K562 (cell line): ENCODE data around the gene NAA10. TPM values are rescaled to one million over a fixed set of nuclear protein-coding genes. Genes with fewer than 3 reads are reported as not detected.

ENCODE experiments used
- ATAC-seq: fragments of 200-7000 bp; cut with Tn5 transposase; 3 replicates; pipeline ENCODE4 v1.9.1; 2020; ENCODE audit warnings: moderate library complexity
- BruUV-seq: library from RNA; stranded (reverse); fragments of 400-500 nt; replicated peaks from 2 replicates; lab custom pipeline; 2021; lab: Mats Ljungman, UMichigan
- CTCF ChIA-PET: fragments of 300-600 bp; formaldehyde crosslinking; extraction: SDS; loops from one replicate; lab custom pipeline; 2021; ENCODE audit warnings: low intra/inter-chr PET ratio; lab: Yijun Ruan, JAX
- POLR2A ChIA-PET: fragments of 300-600, 350-650 bp; sonication (Branson Sonifier 250); formaldehyde crosslinking; extraction: SDS; loops from one replicate; lab custom pipeline; 2021; ENCODE audit warnings: antibody characterized with exemption, inconsistent platforms; lab: Yijun Ruan, JAX
- DNase-seq, 4 experiments: peaks; one replicate each; pipeline versions ENCODE4 v3.0.0 to v3.0.0-alpha.2; 2011 to 2018; ENCODE audit warnings: low spot score in 3 of 4, mixed read lengths in 3 of 4; ENCODE audit errors: extremely low read depth in 1 of 4
- FAIRE-seq: peaks from 2 replicates; lab custom pipeline; 2011; peaks lifted over from hg19 to GRCh38; lab: Jason Lieb, UNC
- H2AFZ ChIP-seq: 2 replicates; pipeline ENCODE4 v1.6.0; 2011; ENCODE audit warnings: low read depth, low read length, control low read depth, inconsistent platforms
- H3K27ac ChIP-seq: fragments of 200-600 bp; 3 replicates; pipeline ENCODE4 v1.8.0; 2011; ENCODE audit warnings: low read depth, mild to moderate bottlenecking, control low read depth, inconsistent platforms, low read length, moderate library complexity, mixed read lengths; ENCODE audit errors: extremely low read depth
- H3K27me3 ChIP-seq, 2 experiments: fragments of 300-600 bp in 1 of 2; 2 replicates in 1 of 2; 3 replicates in 1 of 2; pipeline versions ENCODE4 v1.6.0 to v1.8.0; 2011; ENCODE audit warnings: inconsistent platforms in 2 of 2, low read length in 2 of 2, mild to moderate bottlenecking in 1 of 2, mixed read lengths in 1 of 2, moderate library complexity in 1 of 2; ENCODE audit not compliant: control insufficient read depth in 2 of 2, insufficient read depth in 2 of 2
- H3K36me3 ChIP-seq: fragments of 300-600 bp; 3 replicates; pipeline ENCODE4 v1.8.0; 2011; ENCODE audit warnings: mild to moderate bottlenecking, low read length, inconsistent platforms; ENCODE audit not compliant: control insufficient read depth, insufficient read depth
- H3K4me1 ChIP-seq, 2 experiments: fragments of 200-600 bp in 1 of 2; replicated peaks in 1 of 2; 2 replicates in 1 of 2; 3 replicates in 1 of 2; pipeline versions ENCODE4 v1.5.1 to v1.8.0; 2011; ENCODE audit warnings: inconsistent platforms in 2 of 2, low read length in 2 of 2, mild to moderate bottlenecking in 1 of 2, mixed read lengths in 1 of 2, moderate library complexity in 1 of 2; ENCODE audit not compliant: control insufficient read depth in 2 of 2, insufficient read depth in 2 of 2
- H3K4me2 ChIP-seq: 2 replicates; pipeline ENCODE4 v1.6.1; 2011; ENCODE audit warnings: low read length, control low read depth, inconsistent platforms, mixed read lengths; ENCODE audit not compliant: insufficient read depth
- H3K4me3 ChIP-seq: fragments of 200-600 bp; sonication (generic), shearing (Covaris generic); 2 replicates; pipeline ENCODE4 v1.5.1; 2016; ENCODE audit warnings: control low read depth, inconsistent platforms
- H3K79me2 ChIP-seq: fragments of 200-600 bp; 3 replicates; pipeline ENCODE4 v1.8.0; 2011; ENCODE audit warnings: low read length, inconsistent platforms; ENCODE audit not compliant: control insufficient read depth, insufficient read depth
- H3K9ac ChIP-seq, 2 experiments: 2 replicates each; pipeline versions ENCODE4 v1.6.0 to v1.6.1; 2011; ENCODE audit warnings: low read depth in 2 of 2, low read length in 2 of 2, control low read depth in 1 of 2, inconsistent platforms in 1 of 2, mild to moderate bottlenecking in 1 of 2, mixed read lengths in 1 of 2; ENCODE audit not compliant: insufficient read depth in 1 of 2
- H3K9me1 ChIP-seq: one replicate; pipeline ENCODE4 v1.6.0; 2011; ENCODE audit warnings: inconsistent platforms, mild to moderate bottlenecking, low read length, moderate library complexity; ENCODE audit not compliant: control insufficient read depth, insufficient read depth
- H3K9me3 ChIP-seq: replicated peaks from 2 replicates; pipeline ENCODE4 v1.5.1; 2011; ENCODE audit warnings: low read depth, low read length, inconsistent platforms; ENCODE audit not compliant: control insufficient read depth, insufficient read depth
- H4K20me1 ChIP-seq: replicated peaks from 2 replicates; pipeline ENCODE4 v1.6.1; 2011; ENCODE audit warnings: low read length, inconsistent platforms, mixed read lengths; ENCODE audit not compliant: control insufficient read depth, insufficient read depth
- CBFA2T2 ChIP-seq: fragments of 450-650 bp; conservative IDR thresholded peaks from 2 replicates; pipeline ENCODE4 v1.6.1; 2017; ENCODE audit warnings: mild to moderate bottlenecking
- CBFA2T3 ChIP-seq: fragments of 450-650 bp; IDR thresholded peaks from 2 replicates; pipeline ENCODE4 v1.6.1; 2017
- CCNT2 ChIP-seq: IDR thresholded peaks from 2 replicates; pipeline ENCODE4 v1.6.1; 2011; ENCODE audit warnings: borderline replicate concordance, low read depth, mild to moderate bottlenecking, moderate library complexity, mixed read lengths, low read length; ENCODE audit not compliant: insufficient read length; ENCODE audit errors: extremely low read depth
- ELF1 ChIP-seq: fragments of 200-800 bp; sonication (Bioruptor generic); IDR thresholded peaks from 2 replicates; pipeline ENCODE4 v1.6.1; 2016; ENCODE audit warnings: missing genetic modification characterization, missing compliant biosample characterization
- HEY1 ChIP-seq: fragments of 250-450 bp; sonication (Bioruptor Pico); IDR thresholded peaks from 2 replicates; pipeline ENCODE4 v1.5.0; 2020; ENCODE audit warnings: mild to moderate bottlenecking, moderate library complexity, borderline replicate concordance
- PATZ1 ChIP-seq: fragments of 250-450 bp; sonication (Bioruptor Pico); IDR thresholded peaks from 2 replicates; pipeline ENCODE4 v1.5.0; 2020; ENCODE audit warnings: mild to moderate bottlenecking, borderline replicate concordance
- PHF20 ChIP-seq: fragments of 450-650 bp; IDR thresholded peaks from 2 replicates; pipeline ENCODE4 v1.6.1; 2018; ENCODE audit not compliant: partially characterized antibody
- SIN3A ChIP-seq, 2 experiments: fragments of 150-350 bp in 1 of 2; IDR thresholded peaks; 2 replicates each; pipeline ENCODE4 v1.6.1; 2011 to 2016; ENCODE audit warnings: borderline replicate concordance in 2 of 2, low read depth in 2 of 2, low read length in 2 of 2, mild to moderate bottlenecking in 2 of 2, moderate library complexity in 2 of 2; ENCODE audit not compliant: control insufficient read depth in 1 of 2
- STAT5A ChIP-seq: IDR thresholded peaks from 2 replicates; pipeline ENCODE4 v1.6.1; 2012; ENCODE audit warnings: low read length, inconsistent platforms, borderline replicate concordance
- THRAP3 ChIP-seq: fragments of 450-650 bp; IDR thresholded peaks from 2 replicates; pipeline ENCODE4 v1.6.1; 2016; ENCODE audit warnings: mild to moderate bottlenecking, inconsistent platforms, borderline replicate concordance
- ZFP30 ChIP-seq: fragments of 250-450 bp; sonication (Bioruptor Pico); IDR thresholded peaks from 2 replicates; pipeline ENCODE4 v1.8.0; 2022; ENCODE audit warnings: moderate library complexity, mild to moderate bottlenecking, inconsistent platforms, borderline replicate concordance
- ZNF398 ChIP-seq: fragments of 250-450 bp; sonication (Bioruptor Pico); IDR thresholded peaks from 2 replicates; pipeline ENCODE4 v1.8.0; 2021; ENCODE audit warnings: moderate library complexity, mild to moderate bottlenecking, inconsistent platforms
- ZNF589 ChIP-seq: fragments of 200-800 bp; sonication (Bioruptor generic); IDR thresholded peaks from 2 replicates; pipeline ENCODE4 v1.6.1; 2016; ENCODE audit warnings: low read depth, missing genetic modification characterization, missing compliant biosample characterization
- ZNF639 ChIP-seq, 2 experiments: fragments of 200-800 bp in 1 of 2; sonication (Bioruptor generic) in 1 of 2; sonication (generic) in 1 of 2; formaldehyde crosslinking in 1 of 2; IDR thresholded peaks in 1 of 2; conservative IDR thresholded peaks in 1 of 2; 2 replicates each; pipeline versions ENCODE4 v1.5.0 to v1.6.1; 2016 to 2020; ENCODE audit warnings: missing compliant biosample characterization in 1 of 2, missing genetic modification characterization in 1 of 2, missing genetic modification reagents in 1 of 2
- ZNF696 ChIP-seq: fragments of 250-450 bp; sonication (Bioruptor Pico); conservative IDR thresholded peaks from 2 replicates; pipeline ENCODE4 v1.4.0; 2020; ENCODE audit warnings: mild to moderate bottlenecking, moderate library complexity
- WGBS: fragments of 100-300 bp; shearing (Covaris generic); methylation state at CpG from one replicate; pipeline ENCODE4 v1.1.6; 2016; ENCODE audit warnings: low coverage, mixed read lengths; ENCODE audit not compliant: insufficient coverage; ENCODE audit errors: missing lambda C conversion rate; 5-methylcytosine and 5-hydroxymethylcytosine counted together
- in situ Hi-C: fragments of 300-500 bp; cut with MboI; formaldehyde crosslinking; loops from 4 replicates; pipeline ENCODE4 v1.15.0; 2018; ENCODE audit warnings: inconsistent platforms, mixed read lengths
- intact Hi-C: fragments of 100-400 bp; cut with micrococcal nuclease; formaldehyde crosslinking; loops from 2 replicates; pipeline ENCODE4 v1.14.2; 2022
- polyA plus RNA-seq, 8 experiments: library from polyadenylated mRNA; depleted of rRNA in 4 of 8; stranded (reverse) in 5 of 8; unstranded in 3 of 8; fragments of >200 nt; fragmentation: Nextera tagmentation in 2 of 8; fragmentation: Illumina TruSeq in 1 of 8; extraction: Ambion mirVana in 2 of 8; extraction: Trizol in 1 of 8; gene quantifications; 2 replicates each; pipeline versions ENCODE4 v1.2.1 to v1.2.3, GENCODE V29; 2011 to 2014; ENCODE audit warnings: inconsistent platforms in 1 of 8, missing spikeins in 1 of 8
- total RNA-seq, 7 experiments: library from RNA; depleted of rRNA in 6 of 7; stranded (reverse); fragments of >200 nt in 6 of 7; fragmentation: Illumina TruSeq in 2 of 7; extraction: Trizol in 2 of 7; gene quantifications; 2 replicates each; pipeline versions ENCODE4 v1.2.1 to v1.2.3, GENCODE V29; 2011 to 2021; ENCODE audit warnings: low replicate concordance in 1 of 7

NAA10 gene
- total and polyA plus RNA-seq, 9 of the 15 experiments (the other 6 are each of a cell fraction or from before 2014, with no cell fraction given), result 11.1 to 250 (median 134) TPM

GRCh38 chrX:153880440-153880815, 54.4 kb downstream of the NAA10 start (continued):
- TF ChIP-seq HEY1 (no peak), SIN3A (IDR thresholded peaks at IDR 0.05; ENCODE audit: borderline replicate concordance in 2 of 2, control insufficient read depth in 1 of 2, low read depth in 2 of 2, low read length in 2 of 2) (no peak), THRAP3 (no peak), CCNT2 (no peak), ZNF398 (CRISPR knock-in tag) (no peak), ZNF696 (CRISPR knock-in tag) (no peak), STAT5A (no peak), ZNF589 (CRISPR knock-in tag) (no peak)

- FAIRE-seq, result no peak
- ATAC-seq, result no peak
- Histone ChIP-seq H3K79me2 (no peaks in the 10 kb centered on the region), H3K27ac (no peak overlapping the region), H3K9me1 (no peaks in the 10 kb centered on the region), H3K4me3 (no peak overlapping the region), H2AFZ (no peak overlapping the region), H3K36me3 (no peaks in the 10 kb centered on the region), H3K9me3 (no peaks in the 10 kb centered on the region), H3K27me3 (peaks cover 0 to 33% of the 10 kb centered on the region in 2 experiments; a peak in 2 of 5 replicates), H3K4me2 (no peak overlapping the region), H3K4me1 (peaks cover 0 to 44% of the 10 kb centered on the region in 2 experiments; a peak in 3 of 5 replicates), H3K9ac (no peak overlapping the region), H4K20me1 (peaks cover 6% of the 10 kb centered on the region; the same call in 1 of the 2 replicates)
- WGBS, result 5% methylated on average over 4 of the region's 12 CpGs
- BruUV-seq, result no TSS peak
- DNase-seq, result no peak
- in situ Hi-C loops, result no loop called here
- ChIA-PET POLR2A (no interaction called here), CTCF (no interaction called here)
- intact Hi-C loops, result no loop called here
- TF ChIP-seq ZFP30 (CRISPR knock-in tag), result no peak
- TF ChIP-seq PHF20, result no peak
- TF ChIP-seq ZNF639 (CRISPR knock-in tag; conservative IDR thresholded peaks at IDR 0.05 in 1 of 2, IDR thresholded peaks at IDR 0.05 in 1 of 2), result no peak
- no peak for TF ChIP-seq CBFA2T3
- TF ChIP-seq CCNT2, result no peak
- TF ChIP-seq PATZ1 (CRISPR knock-in tag), result no peak
- TF ChIP-seq ELF1 (tag), result no peak
- TF ChIP-seq CBFA2T2, result no peak
These were observed 54.9 kb downstream of the NAA10 start for GRCh38 chrX:153879741-153880439.
